Endothelial cell of umbilical vein (primary cell): ENCODE data around the gene PDE6B. TPM values are rescaled to one million over a fixed set of nuclear protein-coding genes. Genes with fewer than 3 reads are reported as not detected.

Source experiments
- BruUV-seq: library from RNA; stranded (reverse); fragments of 400-500 nt; replicated peaks from 2 replicates; lab custom pipeline; 2021; lab: Mats Ljungman, UMichigan
- CTCF ChIA-PET: fragments of 300-600, 350-600 bp; sonication (Branson Sonifier 250); formaldehyde crosslinking; loops from one replicate; lab custom pipeline; 2021; ENCODE audit warnings: antibody characterized with exemption, inconsistent platforms; lab: Charles Lee
- POLR2A ChIA-PET: fragments of 300-600, 350-600 bp; sonication (Branson Sonifier 250); formaldehyde crosslinking; loops from one replicate; lab custom pipeline; 2021; ENCODE audit warnings: antibody characterized with exemption, inconsistent platforms; lab: Charles Lee
- DNase-seq: peaks from one replicate; pipeline ENCODE4 v3.0.0-alpha.2; 2011; ENCODE audit warnings: low read depth, low spot score
- FAIRE-seq: peaks from 2 replicates; lab custom pipeline; 2011; peaks lifted over from hg19 to GRCh38; lab: Jason Lieb, UNC
- H2AFZ ChIP-seq: 2 replicates; pipeline ENCODE4 v1.6.0; 2012; ENCODE audit warnings: low read depth, low read length, control low read depth, inconsistent platforms
- H3K27ac ChIP-seq: 2 replicates; pipeline ENCODE4 v1.5.1; 2011; ENCODE audit warnings: low read depth, mild to moderate bottlenecking, control low read depth, low read length, moderate library complexity; ENCODE audit not compliant: insufficient read depth
- H3K27me3 ChIP-seq, 2 experiments: 2 replicates each; pipeline versions ENCODE4 v1.6.0 to v1.6.1; 2011; ENCODE audit warnings: low read length in 2 of 2, mixed read lengths in 1 of 2; ENCODE audit not compliant: control insufficient read depth in 2 of 2, insufficient read depth in 2 of 2
- H3K36me3 ChIP-seq, 2 experiments: 2 replicates in 1 of 2; 3 replicates in 1 of 2; pipeline ENCODE4 v1.5.1; 2011; ENCODE audit warnings: low read length in 2 of 2, mild to moderate bottlenecking in 1 of 2, moderate library complexity in 1 of 2; ENCODE audit not compliant: control insufficient read depth in 2 of 2, insufficient read depth in 2 of 2; ENCODE audit errors: extremely low read depth in 1 of 2
- H3K4me1 ChIP-seq: 3 replicates; pipeline ENCODE4 v1.5.1; 2011; ENCODE audit warnings: mild to moderate bottlenecking, low read length; ENCODE audit not compliant: control insufficient read depth, insufficient read depth; ENCODE audit errors: extremely low read depth
- H3K4me2 ChIP-seq: 2 replicates; pipeline ENCODE4 v1.6.1; 2011; ENCODE audit warnings: low read length, control low read depth, mixed read lengths; ENCODE audit not compliant: insufficient read depth
- H3K4me3 ChIP-seq, 3 experiments: fragments of 200-600 bp in 1 of 3; sonication (generic), shearing (Covaris generic) in 1 of 3; replicated peaks in 1 of 3; 2 replicates each; pipeline ENCODE4 v1.5.1; 2011 to 2016; ENCODE audit warnings: control low read depth in 3 of 3, low read length in 3 of 3, mild to moderate bottlenecking in 2 of 3, inconsistent platforms in 1 of 3, low read depth in 1 of 3, moderate library complexity in 1 of 3; ENCODE audit not compliant: insufficient read depth in 1 of 3
- H3K79me2 ChIP-seq: 2 replicates; pipeline ENCODE4 v1.6.0; 2012; ENCODE audit warnings: low read length, inconsistent platforms; ENCODE audit not compliant: control insufficient read depth, insufficient read depth
- H3K9ac ChIP-seq: replicated peaks from 2 replicates; pipeline ENCODE3; 2011; ENCODE audit warnings: low read length, control low read depth; ENCODE audit not compliant: insufficient read depth; ENCODE audit errors: extremely low read depth
- H3K9me1 ChIP-seq: replicated peaks from 3 replicates; pipeline ENCODE4 v1.6.0; 2011; ENCODE audit warnings: mild to moderate bottlenecking, low read length; ENCODE audit not compliant: control insufficient read depth, insufficient read depth; ENCODE audit errors: extremely low read depth
- H3K9me3 ChIP-seq: replicated peaks from 2 replicates; pipeline ENCODE4 v1.5.1; 2012; ENCODE audit warnings: low read length, inconsistent platforms; ENCODE audit not compliant: control insufficient read depth, insufficient read depth
- H4K20me1 ChIP-seq: replicated peaks from 2 replicates; pipeline ENCODE3; 2011; ENCODE audit warnings: mild to moderate bottlenecking, low read length; ENCODE audit not compliant: control insufficient read depth, insufficient read depth; ENCODE audit errors: extremely low read depth
- CTCF ChIP-seq, 2 donors: IDR thresholded peaks; 1 replicate in 1 of 2; 2 replicates in 1 of 2; pipeline ENCODE4 v1.5.1; 2011; ENCODE audit warnings: low read length in 2 of 2, mild to moderate bottlenecking in 2 of 2, moderate library complexity in 2 of 2, control low read depth in 1 of 2, inconsistent platforms in 1 of 2, low read depth in 1 of 2; ENCODE audit not compliant: insufficient read depth in 1 of 2; ENCODE audit errors: extremely low read depth in 1 of 2
- GATA2 ChIP-seq: IDR thresholded peaks from 2 replicates; pipeline ENCODE4 v1.7.0; 2011; ENCODE audit warnings: low read depth, mild to moderate bottlenecking, moderate library complexity, mixed read lengths, low read length; ENCODE audit not compliant: insufficient read length, insufficient read depth
- MAX ChIP-seq: IDR thresholded peaks from 2 replicates; pipeline ENCODE4 v1.6.1; 2011; ENCODE audit not compliant: insufficient read depth, insufficient read length
- dilution Hi-C: fragments of 300-500 bp; cut with MboI; formaldehyde crosslinking; loops from one replicate; pipeline ENCODE4 v1.15.0; 2019; ENCODE audit warnings: low sequenced_read_pairs; ENCODE audit not compliant: extremely low pct_ligation_motif_present
- intact Hi-C: fragments of 100-400 bp; cut with micrococcal nuclease; formaldehyde crosslinking; loops from one replicate; pipeline ENCODE4 v1.10.0; 2022
- polyA plus RNA-seq, 4 experiments: library from polyadenylated mRNA; depleted of rRNA in 3 of 4; stranded (reverse) in 3 of 4; unstranded in 1 of 4; fragments of >200 nt; gene quantifications; 2 replicates each; pipeline versions ENCODE4 v1.2.1 to v1.2.3, GENCODE V29; 2011 to 2012; ENCODE audit warnings: missing spikeins in 1 of 4
- total RNA-seq: library from RNA; stranded (reverse); gene quantifications from 2 replicates; pipeline ENCODE4 v1.2.3, GENCODE V29; 2021

The PDE6B gene
- total and polyA plus RNA-seq, 2 donors (not counting 3 experiments of a cell fraction or from before 2014, with no cell fraction given) = 0.77 to 1.8 TPM

- DNase-seq (no peak), FAIRE-seq (no peak)
- ChIA-PET POLR2A (no interaction called here), CTCF (interaction anchor here (1.0 kb wide), 1 partner anchor 72 kb away, joined by 4 read pairs; the partner anchor contains the start of genes ATP5ME and MYL5)
- Histone ChIP-seq H3K9me1 (no peaks in the 10 kb centered on the region), H3K79me2 (no peaks in the 10 kb centered on the region), H3K9me3 (no peaks in the 10 kb centered on the region), H3K9ac (no peak overlapping the region), H3K4me1 (no peaks in the 10 kb centered on the region), H2AFZ (no peak overlapping the region), H4K20me1 (no peaks in the 10 kb centered on the region), H3K4me2 (no peak overlapping the region), H3K4me3 (no peak overlapping the region), H3K36me3 (no peaks in the 10 kb centered on the region), H3K27ac (no peak overlapping the region), H3K27me3 (no peaks in the 10 kb centered on the region)
- no peak for TF ChIP-seq GATA2
- dilution Hi-C loops (no loop called here), intact Hi-C loops (no loop called here)
- BruUV-seq = no TSS peak
Measured at GRCh38 chr4:601612-602558, 23.5 kb upstream of the PDE6B start.

- BruUV-seq = no TSS peak
- no peaks in the 10 kb centered on the region for H3K36me3 ChIP-seq
- no peak overlapping the region for H3K9ac ChIP-seq
- no peaks in the 10 kb centered on the region for H3K27me3 ChIP-seq
- H4K20me1 ChIP-seq = no peaks in the 10 kb centered on the region
- ChIA-PET POLR2A (no interaction called here), CTCF (interaction anchor here (1.0 kb wide), 1 partner anchor 71 kb away, joined by 4 read pairs; the partner anchor contains the start of genes ATP5ME and MYL5)
- no peaks in the 10 kb centered on the region for H3K9me1 ChIP-seq
- no peak overlapping the region for H2AFZ ChIP-seq
- TF ChIP-seq CTCF (IDR thresholded peaks at IDR 0.05; ENCODE audit: extremely low read depth in 1 of 2, insufficient read depth in 1 of 2, low read depth in 1 of 2, low read length in 2 of 2) = peak in 1 of 2 donors; percentile 44
- TF ChIP-seq MAX = no peak
- no peak for FAIRE-seq
- no peak overlapping the region for H3K4me2 ChIP-seq
- intact Hi-C loops = no loop called here
- H3K4me1 ChIP-seq = no peaks in the 10 kb centered on the region
- dilution Hi-C loops = no loop called here
- no peak for DNase-seq
- no peaks in the 10 kb centered on the region for H3K9me3 ChIP-seq
- H3K4me3 ChIP-seq = no peak overlapping the region
- no peak overlapping the region for H3K27ac ChIP-seq
- H3K79me2 ChIP-seq = no peaks in the 10 kb centered on the region
Measured at GRCh38 chr4:602559-602942, 22.8 kb upstream of the PDE6B start.
